ENCODE results near the gene ONECUT1.
"Not testable (repeated sequence)": the region's sequence is repeated elsewhere in the genome, so short reads cannot be mapped to it uniquely, and the experiment has no call there.

The ONECUT1 gene

DNA sequence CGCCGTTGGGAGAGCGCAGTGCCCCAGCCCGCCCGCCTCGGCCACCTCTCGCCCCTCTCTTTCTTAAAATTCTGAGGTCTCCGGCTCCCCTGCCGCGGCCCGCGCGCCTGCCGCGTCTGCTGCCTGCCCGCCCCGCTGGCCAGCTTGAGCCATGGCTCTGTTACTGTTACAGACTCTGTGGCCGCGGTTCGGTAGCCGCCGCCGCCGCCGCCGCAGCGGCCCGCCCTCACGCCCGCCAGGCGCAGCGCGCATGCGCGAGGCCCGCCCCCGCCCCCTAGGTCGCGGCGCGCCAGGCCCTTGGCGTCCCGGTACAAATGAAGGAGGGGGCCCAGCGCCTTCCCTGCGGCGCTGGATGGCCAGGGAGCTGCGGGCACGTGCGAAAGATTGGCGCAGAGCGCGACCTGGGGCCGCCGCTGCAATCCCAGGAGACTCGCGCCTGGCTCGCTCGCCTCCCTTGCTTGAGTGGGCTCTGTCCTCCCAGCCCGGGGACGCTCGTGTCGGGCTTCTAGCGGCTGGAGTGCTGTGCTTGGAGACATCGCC is at the start of gene ONECUT1:
Gene ONECUT1, minus strand, starts transcription at position 168 of the 540 bp plus-strand sequence. CDS start 452 bp downstream, outside the sequence.
- DNase-seq, result peak in 25 of 56 donors; percentile 5 to 63 (median 31)

DNA sequence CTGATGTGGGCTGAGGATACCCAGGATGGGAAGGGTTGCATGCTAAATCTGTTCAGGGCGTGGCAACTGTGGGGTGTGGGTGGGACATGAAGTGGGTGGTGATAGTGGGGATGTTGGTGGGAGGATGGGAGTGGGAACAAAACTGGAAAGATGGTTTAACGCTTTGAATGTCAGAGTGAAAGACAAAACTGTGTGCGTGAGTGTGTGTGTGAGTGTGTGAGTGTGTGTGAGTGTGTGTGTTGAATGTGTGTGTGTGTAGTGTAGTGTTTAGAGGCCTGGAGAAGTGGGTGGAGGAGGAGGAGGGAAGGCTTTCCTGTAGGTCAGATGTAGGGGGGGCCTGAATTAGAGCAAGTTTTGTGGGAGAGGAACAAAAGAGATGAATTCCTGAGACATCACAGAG is 44.2 kb upstream of the ONECUT1 start:
- DNase-seq, result no peak

DNA sequence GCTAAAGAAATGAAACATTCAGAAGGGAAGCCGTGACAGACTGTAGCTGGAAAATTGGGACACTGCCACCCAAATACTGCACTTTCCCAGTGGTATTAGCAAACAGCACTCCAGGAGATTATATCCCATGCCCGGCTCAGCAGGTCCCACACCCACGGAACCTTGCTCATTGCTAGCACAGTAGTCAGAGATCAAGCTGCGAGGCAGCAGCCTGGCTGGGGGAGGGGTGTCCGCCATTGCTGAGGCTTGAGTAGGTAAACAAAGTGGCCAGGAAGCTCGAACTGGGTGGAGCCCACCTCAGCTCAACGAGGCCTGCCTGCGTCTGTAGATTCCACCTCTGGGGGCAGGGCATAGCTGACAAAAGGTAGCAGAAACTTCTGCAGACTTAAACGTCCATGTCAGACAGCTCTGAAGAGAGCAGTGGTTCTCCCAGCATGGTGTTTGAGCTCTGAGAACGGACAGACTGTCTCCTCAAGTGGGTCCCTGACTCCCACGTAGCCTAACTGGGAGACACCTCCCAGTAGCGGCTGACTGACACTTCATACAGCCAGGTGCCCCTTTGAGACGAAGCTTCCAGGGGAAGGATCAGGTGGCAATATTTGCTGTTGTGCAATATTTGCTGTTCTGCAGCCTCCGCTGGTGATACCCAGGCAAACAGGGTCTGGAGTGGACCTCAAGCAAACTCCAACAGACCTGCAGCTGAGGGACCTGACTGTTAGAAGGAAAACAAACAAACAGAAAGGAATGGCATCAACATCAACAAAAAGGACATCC is 34.2 kb upstream of the ONECUT1 start:
- not testable (repeated sequence) for DNase-seq

DNA sequence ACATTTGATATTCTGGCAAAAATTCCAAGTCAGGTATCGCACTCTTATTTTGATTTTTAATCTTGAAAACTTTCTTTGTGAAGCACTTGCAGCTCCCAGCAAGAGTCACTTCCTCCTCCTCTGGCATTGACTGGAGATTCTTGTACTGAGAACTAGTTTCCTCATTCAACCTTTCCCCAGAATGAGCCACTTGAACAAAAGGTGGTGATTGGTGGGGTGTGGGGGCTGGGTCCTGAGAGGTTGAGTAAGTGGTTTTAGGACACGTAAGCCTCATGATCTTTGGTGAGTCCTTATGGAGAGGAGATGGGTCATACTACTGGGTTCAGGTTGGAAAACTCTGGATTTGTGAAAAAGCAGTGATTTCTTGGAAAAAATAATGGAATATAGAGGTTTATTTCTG is 32.3 kb upstream of the ONECUT1 start:
- DNase-seq, result no peak

DNA sequence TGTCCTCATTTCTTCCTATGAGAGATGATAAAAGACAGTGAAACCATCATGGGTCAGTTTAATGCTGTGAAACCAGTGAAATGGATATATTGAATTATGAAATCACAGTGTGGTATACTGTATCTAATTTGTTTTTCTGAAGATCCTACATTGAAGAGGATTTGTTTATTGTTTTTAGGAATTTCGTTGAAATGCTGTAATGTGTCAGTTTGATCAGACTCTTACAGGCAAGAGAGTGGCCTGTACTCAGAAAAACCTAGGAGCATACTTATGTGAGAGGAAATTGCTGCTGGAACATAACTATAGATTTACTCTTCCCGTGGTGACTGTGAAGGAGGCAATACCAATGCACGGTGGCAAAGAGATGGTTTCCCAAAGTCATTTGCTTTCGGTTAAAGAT is 29.1 kb upstream of the ONECUT1 start:
- no peak for DNase-seq

DNA sequence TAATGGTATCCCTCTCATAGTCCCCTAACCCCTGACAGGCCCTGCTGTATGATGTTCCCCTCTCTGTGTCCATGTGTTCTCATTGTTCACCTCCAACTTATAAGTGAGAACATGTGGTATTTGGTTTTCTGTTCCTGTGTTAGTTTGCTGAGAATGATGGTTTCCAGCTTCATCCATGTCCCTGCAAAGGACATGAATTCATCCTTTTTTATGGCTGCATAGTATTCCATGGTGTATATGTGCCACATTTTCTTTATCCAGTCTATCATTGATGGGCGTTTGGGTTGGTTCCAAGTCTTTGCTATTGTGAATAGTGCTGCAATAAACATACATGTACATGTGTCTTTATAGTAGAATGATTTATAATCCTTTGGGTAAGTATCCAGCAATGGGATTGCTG is 25.8 kb upstream of the ONECUT1 start:
- DNase-seq, result not testable (repeated sequence)

DNA sequence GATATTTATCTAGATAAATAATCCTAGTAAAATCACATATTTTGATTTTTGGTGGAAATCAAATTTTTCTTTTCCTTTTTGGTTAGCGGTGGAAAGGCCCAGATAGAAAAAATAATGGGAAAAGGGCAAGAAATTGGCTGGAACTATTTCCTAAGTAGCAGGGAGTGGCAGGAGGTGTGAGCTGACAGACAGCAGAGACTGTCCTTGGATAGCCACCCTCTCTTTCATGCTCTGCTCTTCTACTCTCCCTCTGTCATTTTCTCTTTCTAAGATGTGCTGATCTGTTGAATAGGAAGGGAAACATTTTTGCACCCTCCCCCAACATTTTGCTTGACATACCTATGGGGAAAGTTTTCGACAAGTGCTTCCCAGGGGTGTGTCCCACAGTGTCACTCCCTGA is 18.9 kb upstream of the ONECUT1 start:
- no peak for DNase-seq

DNA sequence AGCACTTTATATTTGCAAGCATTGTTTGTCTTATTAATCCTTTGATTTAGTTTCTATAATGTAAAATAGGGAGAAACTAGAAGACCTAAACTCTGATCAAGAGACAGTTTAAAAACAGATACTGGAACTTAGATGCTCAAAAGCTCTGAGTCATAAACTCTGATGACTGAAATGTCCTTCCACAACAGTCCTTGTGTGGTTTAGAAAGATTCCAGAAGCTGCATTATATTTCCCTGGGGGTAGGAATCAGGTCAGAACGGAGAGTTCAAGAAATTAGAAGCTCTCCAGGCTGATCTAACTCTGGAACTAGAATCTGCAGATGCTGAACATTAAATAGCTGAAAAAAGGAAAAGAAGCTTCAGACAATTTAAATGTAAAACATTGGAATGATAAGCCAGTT is 18.3 kb upstream of the ONECUT1 start:
- no peak for DNase-seq

DNA sequence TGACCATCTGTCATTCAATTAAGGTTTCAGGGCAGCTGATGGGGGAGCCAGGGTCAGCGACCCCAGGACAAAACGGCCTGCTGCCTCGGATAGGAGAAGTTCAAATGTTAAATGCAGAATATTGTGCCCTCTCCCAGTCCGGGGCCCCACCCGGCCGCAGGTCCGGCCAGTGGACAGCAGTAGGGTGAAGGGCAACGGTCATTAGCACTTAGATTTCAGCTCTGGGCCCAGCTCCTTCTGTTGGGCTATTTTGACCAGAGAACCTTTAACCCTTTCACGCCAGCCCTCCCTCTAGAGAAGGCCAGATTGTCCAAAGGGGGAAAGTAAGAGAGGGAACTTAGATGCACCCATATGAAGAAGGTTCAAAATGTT is 16.1 kb upstream of the ONECUT1 start:
- DNase-seq, result no peak

DNA sequence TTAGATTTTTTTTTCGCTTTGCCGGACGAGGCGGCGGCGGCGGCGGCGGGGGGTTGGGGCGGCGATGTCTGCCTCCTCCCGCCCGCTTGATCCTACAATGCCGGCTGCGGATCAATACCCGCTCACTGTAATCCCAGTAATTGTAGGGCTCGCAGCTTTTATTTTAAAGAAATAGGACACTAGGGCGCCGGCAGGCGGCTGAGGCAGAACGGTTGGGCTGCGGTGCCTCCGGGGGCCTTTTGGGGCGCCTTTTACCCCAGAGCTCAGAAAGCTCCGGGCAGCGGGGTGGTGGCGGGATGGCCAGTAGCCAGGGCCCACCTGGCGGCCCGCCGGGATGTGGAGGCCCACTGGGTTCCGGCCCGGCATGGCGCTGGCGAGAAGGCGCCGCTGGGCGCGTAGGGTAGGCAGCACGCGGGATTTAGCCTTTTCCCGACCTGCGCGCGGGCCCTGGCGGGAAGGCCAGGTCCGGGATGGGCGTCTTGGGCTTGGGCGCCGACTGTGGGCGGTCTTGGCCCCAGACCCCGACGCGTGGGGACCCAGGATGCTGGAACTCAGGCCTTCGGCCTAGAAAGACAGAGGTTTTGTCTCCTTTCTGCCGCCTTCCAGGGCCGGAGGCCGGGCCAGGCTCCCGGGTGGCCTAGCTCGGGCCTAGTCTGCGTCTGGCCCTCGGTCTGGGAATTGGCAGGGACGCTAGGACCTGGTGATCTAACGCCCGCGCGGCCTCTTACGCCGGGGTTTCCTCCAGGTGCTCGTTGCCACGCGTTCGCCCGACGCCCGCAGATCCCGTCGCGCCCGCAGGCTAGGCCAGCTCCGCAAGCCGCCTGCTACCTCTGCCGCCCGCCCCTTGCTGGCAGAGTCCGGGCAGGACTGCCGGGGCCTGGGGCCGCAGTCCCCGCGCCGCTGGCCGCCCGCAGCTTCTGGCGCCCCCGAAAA is 15.5 kb upstream of the ONECUT1 start:
- DNase-seq, result no peak

DNA sequence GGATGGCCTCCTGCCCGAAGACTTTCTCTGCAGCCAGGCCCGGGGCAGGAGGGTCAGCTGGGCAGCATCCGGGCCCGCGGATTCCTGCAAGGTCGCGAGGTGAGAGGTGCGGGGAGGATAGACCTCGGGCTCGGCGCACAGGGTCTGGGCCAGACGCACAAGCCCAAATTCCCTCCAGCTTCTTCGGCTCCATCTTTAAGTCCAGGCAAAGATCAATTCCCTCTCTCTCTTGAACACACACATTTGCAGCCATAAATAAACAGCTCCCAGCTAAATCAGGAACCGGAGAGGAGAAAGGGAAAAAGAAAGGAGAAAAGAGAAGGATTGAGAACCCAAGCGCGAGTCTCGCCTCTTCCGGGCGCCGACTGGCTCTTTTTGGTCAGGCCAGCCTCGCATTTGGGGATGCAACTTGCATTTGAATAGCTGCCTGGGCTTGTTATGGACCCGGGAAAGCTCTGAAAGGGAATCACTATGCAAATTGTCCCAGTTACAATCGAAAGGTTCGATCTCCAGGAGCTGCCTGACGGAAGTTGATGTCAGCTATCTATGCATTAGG is 14.5 kb upstream of the ONECUT1 start:
- DNase-seq, result no peak

DNA sequence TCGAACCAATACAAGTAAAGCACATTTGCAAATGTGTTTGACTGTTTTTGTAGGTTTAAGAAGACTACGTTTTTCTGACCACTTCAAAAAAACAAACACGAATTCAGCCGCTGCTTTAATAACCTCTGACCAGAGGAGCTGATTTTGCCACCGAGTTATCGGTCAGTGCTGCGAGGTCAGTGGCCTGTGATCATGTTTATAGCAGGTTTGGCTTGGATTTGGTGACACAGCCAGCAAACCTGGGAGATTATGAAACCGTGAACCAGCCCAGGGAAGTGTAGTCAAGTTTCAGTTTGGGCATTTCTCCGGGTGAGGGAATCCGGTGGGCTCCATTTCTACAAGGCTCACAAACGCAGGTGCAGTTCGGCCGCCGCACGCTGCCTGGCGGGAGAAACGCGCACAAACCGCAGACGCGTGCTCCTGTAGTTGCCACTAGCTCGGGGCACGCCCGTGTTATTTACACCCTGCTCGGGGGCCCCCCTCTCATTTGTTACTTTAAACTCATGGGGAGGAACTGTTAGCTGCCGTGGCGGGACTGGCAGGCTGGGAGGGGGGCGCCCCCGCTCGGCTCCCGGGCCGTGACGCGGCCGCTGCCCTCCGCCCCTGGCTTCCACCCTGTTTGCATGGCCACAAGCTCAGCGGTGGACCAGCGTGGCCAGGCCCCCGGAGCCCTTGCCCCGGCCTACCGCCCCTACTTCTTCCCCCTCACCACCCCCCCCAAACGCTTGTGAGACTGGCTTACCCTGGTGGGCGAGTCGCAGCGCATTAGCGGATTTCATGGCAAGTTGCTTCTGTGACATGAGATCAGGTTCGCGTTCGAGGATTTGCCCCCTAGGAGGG is 13.6 kb upstream of the ONECUT1 start:
- no peak for DNase-seq

DNA sequence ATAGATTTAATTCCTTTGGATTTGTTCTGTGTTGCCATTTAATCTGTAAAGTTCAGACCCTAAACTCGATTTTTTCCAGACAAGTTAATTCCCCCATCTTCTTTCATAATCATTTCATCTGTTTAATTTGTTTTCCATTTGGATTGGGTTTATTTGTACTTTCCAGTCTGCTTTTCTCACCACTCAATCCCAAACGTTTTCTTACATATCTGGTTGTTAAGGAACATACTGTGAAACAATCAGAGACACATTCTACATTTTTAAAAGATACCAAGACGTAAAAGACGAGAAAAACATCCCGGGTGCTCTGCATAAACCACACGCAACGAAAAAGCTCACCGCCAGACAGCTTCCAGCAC is 13.0 kb upstream of the ONECUT1 start:
- no peak for DNase-seq

DNA sequence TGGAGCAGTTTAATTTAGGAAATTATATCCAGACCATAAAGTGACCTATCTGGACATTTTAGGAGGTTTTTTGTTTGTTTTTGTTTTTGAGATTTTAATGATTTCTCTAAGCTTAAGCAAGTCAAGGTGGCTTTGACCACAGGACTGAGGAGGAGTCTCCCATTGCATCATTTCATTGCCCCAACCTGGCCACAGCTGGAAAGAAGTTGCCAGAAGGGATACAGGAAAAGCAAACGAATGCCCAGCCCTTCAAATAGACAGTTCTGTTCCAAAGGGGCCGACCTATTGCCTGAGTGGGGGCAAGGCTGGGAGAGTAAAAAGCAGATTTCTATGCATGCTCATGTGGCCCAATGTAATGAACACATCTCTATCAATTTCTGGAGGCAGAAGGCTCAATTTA is 12.0 kb upstream of the ONECUT1 start:
- DNase-seq, result no peak

DNA sequence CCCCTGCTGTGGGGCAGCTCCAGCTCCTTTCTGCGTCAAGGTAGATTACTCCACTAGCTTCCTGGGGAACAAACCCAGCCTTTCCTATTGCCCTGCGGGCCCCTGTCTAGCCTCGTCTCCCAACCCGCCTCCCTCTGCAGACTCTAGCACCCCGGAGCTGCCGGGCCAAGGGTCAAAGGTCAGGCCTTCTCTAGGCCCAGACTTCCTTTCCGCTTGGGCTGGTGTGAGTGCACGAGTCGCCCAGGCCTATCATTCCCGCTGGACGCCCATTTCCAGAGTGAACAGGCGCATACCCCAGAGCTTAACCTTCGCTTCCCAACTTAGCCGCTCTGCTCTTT is 11.6 kb upstream of the ONECUT1 start:
- DNase-seq, result no peak

DNA sequence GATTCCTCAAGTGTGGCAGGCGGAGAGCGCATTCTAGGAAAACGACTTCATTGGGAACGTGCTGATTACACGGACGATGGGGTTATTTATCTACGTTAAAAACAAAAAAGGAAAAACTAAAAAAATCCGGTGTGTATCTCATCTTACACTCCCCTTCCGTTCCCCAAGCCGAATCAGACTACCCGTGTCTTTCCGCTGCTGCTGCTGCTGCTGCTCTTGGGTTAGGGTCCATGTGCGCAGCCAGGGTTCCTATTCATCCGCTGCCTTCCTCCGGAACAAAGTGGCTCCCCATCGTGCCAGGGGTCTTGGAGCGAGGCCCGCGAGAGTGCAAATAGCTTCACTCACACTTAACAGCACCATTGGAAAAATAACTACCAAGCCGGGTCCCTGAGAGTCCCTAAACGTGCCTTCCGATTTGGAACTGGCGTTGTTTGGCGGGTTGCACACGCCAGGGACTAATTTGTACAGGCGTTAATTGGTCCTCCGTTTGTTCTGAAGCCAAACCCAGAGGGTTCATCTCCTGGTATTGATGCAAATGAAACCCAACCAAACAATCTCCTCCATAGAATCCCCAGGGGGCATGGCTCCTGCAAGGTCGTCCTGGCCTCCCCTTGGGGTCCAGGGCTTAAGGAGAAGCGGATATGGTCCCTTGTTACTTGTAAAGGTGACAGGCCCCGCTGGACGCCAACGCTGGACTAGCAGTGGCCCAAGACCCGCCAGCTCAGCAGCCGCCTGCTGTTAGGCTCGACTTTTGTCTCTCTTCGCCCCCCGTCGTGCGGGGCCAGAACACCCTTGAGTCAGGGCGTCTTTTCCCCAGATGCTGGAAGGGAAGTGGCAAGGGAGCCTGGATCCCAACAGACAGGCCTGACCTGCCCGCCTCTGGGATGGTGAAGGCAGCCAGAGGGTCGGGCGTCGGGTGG is 11.0 kb upstream of the ONECUT1 start:
- DNase-seq, result no peak

DNA sequence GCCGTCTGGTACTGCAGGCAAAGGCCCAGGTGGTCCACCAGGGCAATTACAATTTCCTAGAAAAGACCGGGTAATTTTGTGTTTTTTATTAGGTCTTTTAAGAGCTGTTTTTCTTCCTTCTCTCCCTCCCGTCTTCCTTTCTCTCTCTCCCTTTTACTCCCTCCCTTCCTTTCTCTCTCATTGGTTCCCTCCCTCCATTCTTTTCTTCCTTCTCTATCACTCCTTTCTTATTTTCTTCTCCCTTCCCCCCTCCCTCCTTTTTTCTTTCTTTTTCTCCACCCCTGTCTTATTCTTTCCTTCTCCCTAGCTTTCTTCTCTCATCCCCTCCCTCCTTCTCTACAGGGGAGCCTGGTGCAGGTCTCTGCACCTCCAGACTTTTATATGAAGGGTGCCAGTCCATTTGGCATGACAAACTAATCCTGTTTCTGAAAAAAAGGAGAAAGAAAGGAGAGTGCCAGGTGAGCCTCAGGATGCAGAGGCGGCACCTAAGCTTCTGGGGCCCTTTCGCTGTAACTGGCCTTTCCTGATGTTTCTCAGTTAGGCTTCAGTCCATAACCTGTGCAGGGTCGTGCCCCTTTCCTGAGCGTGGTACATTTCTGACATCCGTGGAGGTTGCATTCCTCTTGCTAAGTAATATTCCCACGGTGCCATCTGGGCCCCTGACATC is 9.1 kb upstream of the ONECUT1 start:
- no peak for DNase-seq

DNA sequence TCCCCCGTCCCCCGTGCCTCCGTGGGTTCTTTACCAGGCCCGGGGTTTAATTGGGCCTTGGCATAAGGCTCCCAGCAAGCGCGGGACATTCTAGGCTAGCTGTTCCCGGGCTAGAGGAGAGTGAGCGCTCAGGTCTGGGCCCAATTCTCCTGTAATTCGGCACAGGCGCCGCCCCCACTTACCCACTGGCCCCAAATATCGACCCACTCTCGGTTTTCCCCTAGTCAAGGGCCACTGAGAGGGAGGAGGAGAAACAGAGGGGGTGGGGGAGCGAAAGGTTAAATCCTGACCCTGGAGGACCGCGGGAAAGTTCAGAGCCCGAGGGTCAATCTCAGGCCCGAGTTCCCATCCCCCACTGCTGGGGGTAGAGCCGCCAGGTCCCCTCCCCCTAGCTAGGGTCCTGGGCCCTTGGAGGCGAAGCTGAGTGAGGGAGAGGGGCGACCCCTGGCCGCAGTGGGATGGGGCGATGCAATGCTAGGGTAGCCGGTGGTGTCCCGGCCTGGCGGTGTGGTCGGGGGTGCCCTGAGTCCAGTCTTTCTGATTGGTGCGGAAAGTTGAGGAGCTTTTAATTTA is 8.5 kb upstream of the ONECUT1 start:
- DNase-seq, result no peak

Measured in amygdala (tissue), 56 donors.